Keratinocyte (primary cell): Measurements from ENCODE around the gene SIX6.

Experiments used
- EZH2 ChIP-seq: IDR thresholded peaks from one replicate; pipeline ENCODE4 v1.6.1; 2012; ENCODE audit warnings: inconsistent platforms, mild to moderate bottlenecking, low read length, moderate library complexity
- TF ChIP-seq, protein P1 (sequence below), 3 experiments: IDR thresholded peaks in 1 of 3; conservative IDR thresholded peaks in 1 of 3; optimal IDR thresholded peaks in 1 of 3; 2 replicates in 2 of 3; 3 replicates in 1 of 3; pipeline versions ENCODE3 to v1.5.1; 2011; ENCODE audit warnings: low read length in 3 of 3, mild to moderate bottlenecking in 3 of 3, moderate library complexity in 2 of 3, control low read depth in 1 of 3, inconsistent platforms in 1 of 3; ENCODE audit not compliant: insufficient read depth in 2 of 3; ENCODE audit errors: extremely low read depth in 1 of 3

DNA sequence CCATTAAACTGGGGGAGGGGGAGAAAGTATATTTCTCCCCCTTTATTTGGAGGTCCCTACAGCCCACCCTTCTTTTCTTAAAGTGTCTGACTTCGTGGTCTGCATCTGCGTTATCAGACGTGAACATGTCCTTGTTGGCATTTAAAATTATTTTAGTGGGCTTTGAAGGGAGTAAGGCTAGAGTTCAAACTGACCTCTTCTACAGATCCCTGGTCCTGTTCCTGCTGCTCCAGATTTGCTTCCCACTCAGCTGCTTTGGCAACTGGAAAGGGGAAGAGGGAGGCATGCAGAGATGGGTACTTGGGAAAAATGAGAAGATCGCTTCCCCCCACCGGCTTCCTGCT is 611 bp upstream of the SIX6 start:
- TF ChIP-seq, protein P1, sequence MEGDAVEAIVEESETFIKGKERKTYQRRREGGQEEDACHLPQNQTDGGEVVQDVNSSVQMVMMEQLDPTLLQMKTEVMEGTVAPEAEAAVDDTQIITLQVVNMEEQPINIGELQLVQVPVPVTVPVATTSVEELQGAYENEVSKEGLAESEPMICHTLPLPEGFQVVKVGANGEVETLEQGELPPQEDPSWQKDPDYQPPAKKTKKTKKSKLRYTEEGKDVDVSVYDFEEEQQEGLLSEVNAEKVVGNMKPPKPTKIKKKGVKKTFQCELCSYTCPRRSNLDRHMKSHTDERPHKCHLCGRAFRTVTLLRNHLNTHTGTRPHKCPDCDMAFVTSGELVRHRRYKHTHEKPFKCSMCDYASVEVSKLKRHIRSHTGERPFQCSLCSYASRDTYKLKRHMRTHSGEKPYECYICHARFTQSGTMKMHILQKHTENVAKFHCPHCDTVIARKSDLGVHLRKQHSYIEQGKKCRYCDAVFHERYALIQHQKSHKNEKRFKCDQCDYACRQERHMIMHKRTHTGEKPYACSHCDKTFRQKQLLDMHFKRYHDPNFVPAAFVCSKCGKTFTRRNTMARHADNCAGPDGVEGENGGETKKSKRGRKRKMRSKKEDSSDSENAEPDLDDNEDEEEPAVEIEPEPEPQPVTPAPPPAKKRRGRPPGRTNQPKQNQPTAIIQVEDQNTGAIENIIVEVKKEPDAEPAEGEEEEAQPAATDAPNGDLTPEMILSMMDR (optimal IDR thresholded peaks at IDR 0.05 in 1 of 3, IDR thresholded peaks at IDR 0.05 in 1 of 3, conservative IDR thresholded peaks at IDR 0.05 in 1 of 3; ENCODE audit: extremely low read depth in 1 of 3, insufficient read depth in 2 of 3, low read length in 3 of 3), result no peak
- TF ChIP-seq EZH2, result no peak
